Right lobe of liver (tissue), 6 donors: ENCODE measurements around the gene LPAR2. TPM values are rescaled to one million over a fixed set of nuclear protein-coding genes. Genes with fewer than 3 reads are reported as not detected.
A peak's percentile ranks its signal among the peaks of the same experiment; 100 is the strongest.
"Not testable (repeated sequence)": the region's sequence is repeated elsewhere in the genome, so short reads cannot be mapped to it uniquely, and the experiment has no call there.

Experiments used
- ATAC-seq, 4 donors: fragments of 200-7000 bp; cut with Tn5 transposase; one replicate each; pipeline ENCODE4 v1.9.1; 2020; ENCODE audit warnings: mild to moderate bottlenecking in 4 of 4, moderate library complexity in 4 of 4
- DNase-seq, 3 donors: peaks; one replicate each; pipeline ENCODE4 v3.0.0-alpha.2; 2020
- H3K27ac ChIP-seq, 3 donors: fragments of 200-600 bp; one replicate each; pipeline ENCODE4 v1.8.0; 2022
- H3K27me3 ChIP-seq, 2 donors: fragments of 200-600 bp; one replicate each; pipeline ENCODE4 v1.8.0; 2022
- H3K36me3 ChIP-seq, 4 donors: fragments of 200-600 bp; sonication (generic) in 1 of 4; one replicate each; pipeline versions ENCODE4 v1.5.1 to v1.8.0; 2017 to 2022; ENCODE audit warnings: control low read depth in 1 of 4
- H3K4me1 ChIP-seq, 4 donors: fragments of 200-600 bp; sonication (generic) in 1 of 4; one replicate each; pipeline versions ENCODE4 v1.5.1 to v1.8.0; 2017 to 2022; ENCODE audit warnings: control low read depth in 1 of 4
- H3K4me3 ChIP-seq, 3 donors: fragments of 200-600 bp; one replicate each; pipeline ENCODE4 v1.8.0; 2022
- H3K9me3 ChIP-seq, 4 donors: fragments of 200-600 bp; sonication (generic) in 1 of 4; one replicate each; pipeline versions ENCODE4 v1.5.1 to v1.8.0; 2017 to 2022; ENCODE audit warnings: control low read depth in 1 of 4
- POLR2A ChIP-seq: fragments of 450-650 bp; IDR thresholded peaks from one replicate; pipeline ENCODE4 v1.6.1; 2017; ENCODE audit warnings: antibody characterized with exemption, mild to moderate bottlenecking
- WGBS: methylation state at CpG from one replicate; pipeline ENCODE4 v1.1.6; 2018; ENCODE audit warnings: low coverage, low lambda C conversion rate; ENCODE audit not compliant: insufficient coverage; ENCODE audit errors: missing lambda C conversion rate; 5-methylcytosine and 5-hydroxymethylcytosine counted together
- intact Hi-C, 2 donors: fragments of 100-400 bp; cut with DNase I; formaldehyde crosslinking; loops; one replicate each; pipeline versions ENCODE4 v1.11.2 to v1.14.1; 2022
- total RNA-seq, 6 experiments: library from RNA; depleted of rRNA in 2 of 6; stranded (reverse); fragments of >200 nt in 2 of 6; fragmentation: NEBNext Ultra II Directional in 3 of 6; extraction: Animal tissue kit (Norgen Biotek cat#: 25700) in 3 of 6; gene quantifications; one replicate each; pipeline versions ENCODE4 v1.1.0 to v1.2.4, GENCODE V29; 2016 to 2023
- TF ChIP-seq, protein P1 (sequence below), 4 donors: fragments of 200-600 bp in 3 of 4; fragments of 450-650 bp in 1 of 4; IDR thresholded peaks; one replicate each; pipeline versions ENCODE4 v1.5.1 to v1.8.0; 2016 to 2022; ENCODE audit warnings: antibody characterized with exemption in 4 of 4, mild to moderate bottlenecking in 2 of 4
- donor health status: DM: no; HTN: yes; CAD: no.
- donor health status: DM: no; HTN: no; CAD: no.
- donor health status: DM: no; HTN: no; CAD: no.
- donor health status: DM: no; HTN: yes; CAD: no.
- donor health status: DM: no; HTN: yes; CAD: no.

The LPAR2 gene
- total RNA-seq, 6 experiments from 2014 or later, result 1.7 to 2.7 (median 2.2) TPM

DNA sequence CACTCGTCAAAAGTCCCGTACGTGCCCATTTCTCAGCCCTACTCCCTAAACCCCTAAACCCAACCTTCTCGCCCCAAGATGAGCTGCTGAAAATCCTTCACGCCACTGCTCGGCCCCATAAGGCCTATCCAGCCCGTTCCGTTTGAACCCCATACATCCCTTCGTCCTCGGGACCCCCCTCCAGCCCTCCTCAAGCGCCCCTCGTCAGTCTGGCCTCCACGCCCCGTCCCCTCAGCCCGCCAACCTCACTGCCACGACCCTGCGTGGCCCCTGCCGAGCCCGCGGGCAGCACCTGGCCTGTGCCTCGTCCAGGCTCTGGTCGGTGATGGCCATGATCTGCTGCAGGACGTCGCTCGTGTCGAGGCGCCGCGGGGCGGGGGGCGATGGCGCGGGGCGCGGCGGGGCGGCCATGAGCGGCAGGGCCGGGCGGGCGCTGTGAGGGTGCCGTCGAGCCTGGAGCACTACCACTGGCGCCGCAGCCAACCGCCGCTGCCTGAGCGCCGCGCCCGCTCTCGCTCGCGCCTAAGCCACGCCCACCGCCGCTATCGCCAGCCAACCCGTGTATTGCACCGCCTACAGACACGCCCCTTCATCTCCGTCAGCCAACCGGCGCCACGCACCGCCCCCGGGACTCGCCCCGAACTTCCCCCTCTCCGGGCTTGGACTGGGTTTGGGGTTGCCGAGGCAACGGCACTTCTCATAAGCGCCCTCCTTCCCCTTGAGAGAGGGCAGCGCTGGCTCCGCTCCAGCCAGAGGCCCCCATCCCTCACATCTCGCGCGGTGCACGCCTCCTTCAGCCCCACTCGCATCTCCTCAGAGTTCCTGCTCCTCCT, 9.6 kb downstream of the LPAR2 start, which contains the start of gene PBX4:
Gene PBX4 (minus strand): TSS at position 469 of the 833 bp plus-strand sequence. CDS start 58 bp downstream, at position 411.
- ATAC-seq (peak; percentile 95 to 99 (median 98)), DNase-seq (peak; percentile 85 to 93 (median 90))
- Histone ChIP-seq H3K27ac (no peak within 1 kb of the TSS), H3K27me3 (no peaks in the 10 kb centered on the region), H3K9me3 (no peaks in the 10 kb centered on the region), H3K4me3 (peak within 1 kb of the TSS in 1 of 3 donors; percentile 38), H3K36me3 (no peaks in the 10 kb centered on the region), H3K4me1 (no peaks in the 10 kb centered on the region)
- 14% methylated on average over 17 of the region's 80 CpGs for WGBS
- intact Hi-C loops, result no loop called here
- TF ChIP-seq POLR2A, result peak; percentile 23
- TF ChIP-seq, protein P1, sequence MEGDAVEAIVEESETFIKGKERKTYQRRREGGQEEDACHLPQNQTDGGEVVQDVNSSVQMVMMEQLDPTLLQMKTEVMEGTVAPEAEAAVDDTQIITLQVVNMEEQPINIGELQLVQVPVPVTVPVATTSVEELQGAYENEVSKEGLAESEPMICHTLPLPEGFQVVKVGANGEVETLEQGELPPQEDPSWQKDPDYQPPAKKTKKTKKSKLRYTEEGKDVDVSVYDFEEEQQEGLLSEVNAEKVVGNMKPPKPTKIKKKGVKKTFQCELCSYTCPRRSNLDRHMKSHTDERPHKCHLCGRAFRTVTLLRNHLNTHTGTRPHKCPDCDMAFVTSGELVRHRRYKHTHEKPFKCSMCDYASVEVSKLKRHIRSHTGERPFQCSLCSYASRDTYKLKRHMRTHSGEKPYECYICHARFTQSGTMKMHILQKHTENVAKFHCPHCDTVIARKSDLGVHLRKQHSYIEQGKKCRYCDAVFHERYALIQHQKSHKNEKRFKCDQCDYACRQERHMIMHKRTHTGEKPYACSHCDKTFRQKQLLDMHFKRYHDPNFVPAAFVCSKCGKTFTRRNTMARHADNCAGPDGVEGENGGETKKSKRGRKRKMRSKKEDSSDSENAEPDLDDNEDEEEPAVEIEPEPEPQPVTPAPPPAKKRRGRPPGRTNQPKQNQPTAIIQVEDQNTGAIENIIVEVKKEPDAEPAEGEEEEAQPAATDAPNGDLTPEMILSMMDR (IDR thresholded peaks at IDR 0.05), result no peak

DNA sequence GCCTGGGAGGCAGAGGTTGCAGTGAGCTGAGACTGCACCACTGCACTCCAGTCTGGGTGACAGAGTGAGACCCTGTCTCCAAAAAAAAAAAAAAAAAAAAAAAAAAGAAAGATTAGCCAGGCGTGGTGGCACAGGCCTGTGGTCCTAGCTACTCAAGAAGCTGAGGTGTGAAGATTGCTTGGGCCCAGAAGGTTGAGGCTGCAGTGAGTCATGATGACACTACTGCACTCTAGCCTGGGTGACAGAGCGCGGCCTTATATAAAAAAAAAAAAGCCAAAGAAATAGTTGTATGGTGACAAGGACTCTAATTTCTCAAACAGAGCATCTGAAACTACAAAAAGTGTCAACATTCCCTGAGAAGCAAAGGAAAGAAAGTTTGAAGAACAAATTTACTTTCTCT, 12.9 kb downstream of the LPAR2 start:
- no peaks in the 10 kb centered on the region for H3K4me1 ChIP-seq
- DNase-seq (no peak), ATAC-seq (no peak)
- H3K36me3 ChIP-seq, result no peaks in the 10 kb centered on the region
- intact Hi-C loops, result no loop called here
- no peak overlapping the region for H3K27ac ChIP-seq
- H3K9me3 ChIP-seq, result no peaks in the 10 kb centered on the region
- H3K27me3 ChIP-seq, result no peaks in the 10 kb centered on the region
- H3K4me3 ChIP-seq, result no peak overlapping the region
- TF ChIP-seq POLR2A, result no peak
- TF ChIP-seq, protein P1 (IDR thresholded peaks at IDR 0.05), result no peak
- WGBS, result 74% methylated on average over 3 of the region's 3 CpGs

GRCh38 chr19:19613506-19613905, 14.5 kb downstream of the LPAR2 start:
- Histone ChIP-seq H3K27me3 (no peaks in the 10 kb centered on the region), H3K9me3 (no peaks in the 10 kb centered on the region), H3K4me3 (no peak overlapping the region), H3K4me1 (no peaks in the 10 kb centered on the region), H3K36me3 (no peaks in the 10 kb centered on the region), H3K27ac (no peak overlapping the region)
- no peak for ATAC-seq
- 73% methylated on average over 2 of the region's 4 CpGs for WGBS
- TF ChIP-seq POLR2A, result no peak
- TF ChIP-seq, protein P1 (IDR thresholded peaks at IDR 0.05), result no peak
- intact Hi-C loops, result no loop called here
- no peak for DNase-seq

- intact Hi-C loops, result no loop called here
- Histone ChIP-seq H3K27ac (no peak overlapping the region), H3K9me3 (no peaks in the 10 kb centered on the region), H3K4me3 (no peak overlapping the region), H3K27me3 (no peaks in the 10 kb centered on the region), H3K36me3 (no peaks in the 10 kb centered on the region), H3K4me1 (no peaks in the 10 kb centered on the region)
- 72% methylated on average over 9 of the region's 10 CpGs for WGBS
- DNase-seq, result no peak
- TF ChIP-seq POLR2A, result no peak
- TF ChIP-seq, protein P1 (IDR thresholded peaks at IDR 0.05), result no peak
- no peak for ATAC-seq
These were observed 17.4 kb downstream of the LPAR2 start for GRCh38 chr19:19610376-19611202.

DNA sequence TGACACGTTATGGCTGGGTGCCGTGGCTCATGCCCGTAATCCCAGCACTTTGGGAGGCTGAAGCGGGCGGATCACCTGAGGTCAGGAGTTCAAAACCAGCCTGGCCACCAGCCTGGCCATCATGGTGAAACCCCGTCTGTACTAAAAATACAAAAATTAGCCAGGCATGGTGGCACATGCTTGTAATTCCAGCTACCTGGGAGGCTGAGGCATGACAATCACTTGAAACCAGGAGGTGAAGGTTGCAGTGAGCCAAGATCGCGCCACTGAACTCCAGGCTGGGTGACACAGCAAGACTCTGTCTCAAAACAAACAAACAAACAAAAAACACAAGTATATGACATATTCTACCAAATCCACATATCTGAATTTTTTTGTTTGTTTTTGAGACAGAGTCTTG, 21.3 kb downstream of the LPAR2 start:
- H3K4me1 ChIP-seq, H3K27me3 ChIP-seq, intact Hi-C loops, H3K4me3 ChIP-seq, DNase-seq, H3K36me3 ChIP-seq, H3K27ac ChIP-seq, ATAC-seq, H3K9me3 ChIP-seq: not testable (repeated sequence)
- 71% methylated on average over 8 of the region's 8 CpGs for WGBS
